Stomach (tissue), 9 donors: ENCODE results near the gene NSMCE1. TPM values are rescaled to one million over a fixed set of nuclear protein-coding genes. Genes with fewer than 3 reads are reported as not detected.
A peak's percentile ranks its signal among the peaks of the same experiment; 100 is the strongest.

Experiments
- DNase-seq, 2 donors: peaks; one replicate each; pipeline versions ENCODE4 v3.0.0 to v3.0.0-alpha.2; 2013 to 2019
- H3K27ac ChIP-seq, 5 donors: fragments of 200-600 bp in 4 of 5; sonication (generic) in 4 of 5; one replicate each; pipeline ENCODE4 v1.5.1; 2013 to 2019; ENCODE audit warnings: mild to moderate bottlenecking in 1 of 5, moderate library complexity in 1 of 5
- H3K27me3 ChIP-seq, 3 donors: fragments of 200-600 bp; sonication (generic); one replicate each; pipeline ENCODE4 v1.5.1; 2017 to 2019; ENCODE audit warnings: mixed run types in 1 of 3
- H3K36me3 ChIP-seq, 4 donors: fragments of 200-600 bp; sonication (generic); 1 replicate in 3 of 4; 2 replicates in 1 of 4; pipeline ENCODE4 v1.5.1; 2016 to 2019
- H3K4me1 ChIP-seq, 4 donors: fragments of 200-600 bp; sonication (generic); one replicate each; pipeline ENCODE4 v1.5.1; 2016 to 2019
- H3K4me3 ChIP-seq, 4 donors: fragments of 200-600 bp; sonication (generic) in 3 of 4; one replicate each; pipeline ENCODE4 v1.5.1; 2016 to 2019; ENCODE audit warnings: mild to moderate bottlenecking in 1 of 4
- H3K9me3 ChIP-seq, 4 donors: fragments of 200-600 bp; sonication (generic); one replicate each; pipeline ENCODE4 v1.5.1; 2016 to 2019
- CTCF ChIP-seq, 7 experiments: fragments of 450-650 bp in 4 of 7; fragments of 200-600 bp in 3 of 7; sonication (generic) in 3 of 7; IDR thresholded peaks; one replicate each; pipeline ENCODE4 v1.5.1; 2016 to 2019; ENCODE audit warnings: antibody characterized with exemption in 7 of 7, control low read depth in 2 of 7, mild to moderate bottlenecking in 1 of 7
- EP300 ChIP-seq: sonication (generic); formaldehyde crosslinking; IDR thresholded peaks from one replicate; pipeline ENCODE4 v1.6.1; 2017; ENCODE audit warnings: antibody characterized with exemption
- POLR2A ChIP-seq, 4 donors: fragments of 450-650 bp; IDR thresholded peaks; one replicate each; pipeline ENCODE4 v1.6.1; 2016; ENCODE audit warnings: antibody characterized with exemption in 4 of 4, control low read depth in 2 of 4, mild to moderate bottlenecking in 1 of 4, moderate library complexity in 1 of 4
- POLR2AphosphoS5 ChIP-seq, 3 donors: sonication (generic); formaldehyde crosslinking; IDR thresholded peaks; one replicate each; pipeline ENCODE4 v1.6.1; 2016; ENCODE audit warnings: antibody characterized with exemption in 3 of 3
- WGBS, 5 donors: extraction: QIAGEN DNeasy Blood & Tissue Kit in 3 of 5; methylation state at CpG; one replicate each; pipeline versions ENCODE4 v1.1.5 to v1.1.7; 2013 to 2018; 5-methylcytosine and 5-hydroxymethylcytosine counted together
- intact Hi-C: fragments of 100-400 bp; cut with DNase I; formaldehyde crosslinking; loops from one replicate; pipeline ENCODE4 v1.15.1; 2023; ENCODE audit warnings: low total_unique reads
- polyA plus RNA-seq, 3 donors: library from polyadenylated mRNA; stranded (reverse); fragments of 200-250 nt; gene quantifications; one replicate each; pipeline ENCODE4 v1.2.3, GENCODE V29; 2013
- total RNA-seq, 5 donors: library from RNA; depleted of rRNA; stranded (reverse); fragments of >200 nt; gene quantifications; one replicate each; pipeline versions ENCODE4 v1.1.0 to v1.2.3, GENCODE V29; 2014 to 2016
- donor health status: healthy with polysubstance abuse.
- donor health status: Bipolar disorder and iron deficiency.
- donor health status: healthy.

NSMCE1 gene
- total and polyA plus RNA-seq, 8 donors = 9.3 to 120 (median 46.2) TPM

DNA sequence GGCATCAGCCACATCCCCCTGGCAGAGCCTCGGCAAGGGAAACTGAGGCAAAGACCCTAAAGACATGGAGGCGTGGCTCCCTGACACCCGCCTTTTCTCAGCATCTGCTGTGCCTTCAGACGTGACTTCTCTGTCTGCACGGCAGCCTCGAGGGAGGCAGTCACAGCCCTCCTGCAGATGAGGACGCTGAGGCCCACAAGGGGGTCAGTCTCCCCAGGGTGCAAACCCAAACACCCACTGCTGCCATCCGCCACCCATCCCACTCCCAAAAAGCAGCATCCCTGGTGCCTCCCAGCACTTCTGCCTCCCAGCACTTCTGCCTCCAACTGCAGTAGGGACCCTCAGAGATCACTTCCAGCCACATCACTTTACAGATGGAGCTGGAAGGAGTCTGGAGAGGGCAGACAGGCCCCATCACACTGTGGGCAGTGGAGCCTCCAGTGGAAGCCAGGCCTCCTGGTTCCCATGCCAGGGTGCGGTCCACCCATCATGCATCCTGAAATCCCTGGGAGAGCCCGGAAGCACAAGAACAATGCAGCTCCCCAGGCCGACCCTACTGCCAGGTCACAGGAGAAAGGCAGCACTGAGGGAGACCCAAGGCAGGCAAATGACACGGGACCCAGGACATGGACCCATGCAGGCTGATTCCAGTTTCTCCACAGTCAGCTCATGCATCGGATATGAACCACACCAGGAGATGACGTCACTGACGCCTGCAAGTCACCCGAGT, 41.4 kb downstream of the NSMCE1 start:
- TF ChIP-seq EP300 (no peak), POLR2AphosphoS5 (IDR thresholded peaks at IDR 0.05) (no peak), CTCF (IDR thresholded peaks at IDR 0.05) (no peak), POLR2A (IDR thresholded peaks at IDR 0.05) (no peak)
- H3K4me1 ChIP-seq = peaks cover 46 to 73% (median 53%) of the 10 kb centered on the region in 4 donors
- H3K27ac ChIP-seq = peak overlapping the region in 2 of 5 donors; percentile 28 to 73
- H3K36me3 ChIP-seq = peaks cover 0 to 54% (median 50%) of the 10 kb centered on the region in 4 donors
- no peak overlapping the region for H3K4me3 ChIP-seq
- 87 to 97% (median 91%) methylated on average over 15 to 16 of the region's 16 CpGs for WGBS, 5 donors
- intact Hi-C loops = no loop called here
- no peak for DNase-seq
- no peaks in the 10 kb centered on the region for H3K9me3 ChIP-seq
- no peaks in the 10 kb centered on the region for H3K27me3 ChIP-seq

DNA sequence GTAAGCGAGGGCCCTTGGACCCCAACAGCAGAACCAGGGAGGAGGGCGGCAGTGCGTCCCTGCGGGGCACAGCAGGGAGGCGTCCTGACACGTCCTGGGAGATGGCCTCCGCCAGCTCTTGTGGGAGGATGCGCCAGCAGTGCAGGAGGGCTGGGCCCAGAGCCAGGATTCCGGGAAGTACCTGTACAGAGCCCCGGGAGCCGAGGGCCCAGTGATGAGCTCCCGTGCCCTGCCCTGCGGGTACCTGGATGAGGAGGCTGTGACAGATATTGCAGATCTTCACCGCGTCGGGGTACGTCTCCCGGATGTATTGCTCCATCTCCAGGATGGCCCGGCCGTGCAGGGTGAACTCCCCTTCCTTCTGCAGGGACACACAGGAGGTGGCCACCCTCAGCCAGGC, 42.1 kb downstream of the NSMCE1 start:
- Histone ChIP-seq H3K4me3 (peak overlapping the region in 1 of 4 donors; percentile 19), H3K9me3 (no peaks in the 10 kb centered on the region), H3K36me3 (peaks cover 0 to 48% (median 43%) of the 10 kb centered on the region in 4 donors), H3K27me3 (no peaks in the 10 kb centered on the region), H3K27ac (peak overlapping the region; percentile 7 to 73 (median 29)), H3K4me1 (peaks cover 42 to 71% (median 56%) of the 10 kb centered on the region in 4 donors)
- intact Hi-C loops = no loop called here
- 58 to 92% (median 71%) methylated on average over 6 to 20 of the region's 20 CpGs for WGBS, 5 donors
- no peak for TF ChIP-seq EP300
- no peak for DNase-seq

GRCh38 chr16:27225536-27226360, 42.8 kb downstream of the NSMCE1 start:
- no peaks in the 10 kb centered on the region for H3K9me3 ChIP-seq
- TF ChIP-seq POLR2A (IDR thresholded peaks at IDR 0.05) (no peak), CTCF (IDR thresholded peaks at IDR 0.05) (peak in 1 of 7 experiments; percentile 26), EP300 (no peak), POLR2AphosphoS5 (IDR thresholded peaks at IDR 0.05) (no peak)
- 38 to 63% (median 46%) methylated on average over 21 to 27 of the region's 27 CpGs for whole genome bisulfite sequencing, 5 donors
- H3K4me1 ChIP-seq = peaks cover 36 to 64% (median 51%) of the 10 kb centered on the region in 4 donors
- peak overlapping the region in 4 of 5 donors; percentile 28 to 73 (median 42) for H3K27ac ChIP-seq
- peak; percentile 53 to 81 for DNase-seq
- H3K4me3 ChIP-seq = peak overlapping the region in 1 of 4 donors; percentile 19
- H3K27me3 ChIP-seq = no peaks in the 10 kb centered on the region
- peaks cover 0 to 47% (median 40%) of the 10 kb centered on the region in 4 donors for H3K36me3 ChIP-seq
- intact Hi-C loops = no loop called here

GRCh38 chr16:27224741-27225300, 43.8 kb downstream of the NSMCE1 start:
- DNase-seq = no peak
- 75 to 91% (median 85%) methylated on average over 15 to 19 of the region's 19 CpGs for WGBS, 5 donors
- intact Hi-C loops = no loop called here
- Histone ChIP-seq H3K9me3 (no peaks in the 10 kb centered on the region), H3K36me3 (peaks cover 0 to 39% (median 35%) of the 10 kb centered on the region in 4 donors), H3K27me3 (no peaks in the 10 kb centered on the region), H3K4me1 (peaks cover 28 to 55% (median 43%) of the 10 kb centered on the region in 4 donors), H3K27ac (peak overlapping the region in 3 of 5 donors; percentile 56 to 83 (median 73)), H3K4me3 (no peak overlapping the region)
- no peak for TF ChIP-seq EP300

DNA sequence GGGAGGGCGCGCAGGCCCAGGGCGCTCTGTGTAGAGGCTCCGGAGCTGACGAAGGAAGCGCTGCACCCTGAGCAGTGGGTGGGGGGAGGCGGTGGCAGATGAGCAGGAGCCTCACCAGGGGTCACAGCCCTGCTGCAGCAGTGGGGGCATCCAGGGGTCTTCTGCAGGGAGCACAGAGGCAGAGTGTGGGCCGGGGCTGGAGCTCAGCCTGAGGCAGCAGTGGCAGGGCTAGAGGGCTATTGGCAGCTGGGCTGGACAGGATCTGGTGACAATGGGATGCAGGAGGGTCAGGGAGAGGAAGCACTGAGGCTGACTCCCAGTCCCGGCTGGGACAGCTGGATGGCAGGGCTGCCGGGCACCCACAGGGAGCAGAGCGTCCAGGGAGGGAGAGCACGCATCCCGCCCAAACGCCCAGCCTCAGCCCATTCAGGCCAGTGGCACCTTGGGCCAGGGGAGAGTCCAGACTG, 44.3 kb downstream of the NSMCE1 start:
- WGBS, 5 donors = 92 to 99% (median 96%) methylated on average over 10 to 14 of the region's 14 CpGs
- H3K36me3 ChIP-seq = peaks cover 0 to 41% (median 38%) of the 10 kb centered on the region in 4 donors
- DNase-seq = no peak
- H3K27me3 ChIP-seq = no peaks in the 10 kb centered on the region
- intact Hi-C loops = no loop called here
- H3K4me3 ChIP-seq = no peak overlapping the region
- peaks cover 28 to 50% (median 38%) of the 10 kb centered on the region in 4 donors for H3K4me1 ChIP-seq
- no peak for TF ChIP-seq CTCF (IDR thresholded peaks at IDR 0.05)
- no peak for TF ChIP-seq EP300
- no peak for TF ChIP-seq POLR2AphosphoS5 (IDR thresholded peaks at IDR 0.05)
- TF ChIP-seq POLR2A (IDR thresholded peaks at IDR 0.05) = no peak
- no peaks in the 10 kb centered on the region for H3K9me3 ChIP-seq
- peak overlapping the region in 2 of 5 donors; percentile 73 to 83 for H3K27ac ChIP-seq
